CD14-positive monocyte (primary cell): ENCODE measurements around the gene IL3RA. TPM values are rescaled to one million over a fixed set of nuclear protein-coding genes. Genes with fewer than 3 reads are reported as not detected.

ENCODE experiments used
- DNase-seq, 3 donors: peaks; one replicate each; pipeline ENCODE4 v3.0.0-alpha.2; 2011 to 2022
- H2AFZ ChIP-seq: 2 replicates; pipeline ENCODE4 v1.6.0; 2012; ENCODE audit warnings: mild to moderate bottlenecking, low read depth, low read length, inconsistent platforms; ENCODE audit not compliant: insufficient read depth, poor library complexity, severe bottlenecking
- H3K27ac ChIP-seq, 2 donors: 1 replicate in 1 of 2; 2 replicates in 1 of 2; pipeline ENCODE4 v1.5.1; 2012 to 2013; ENCODE audit warnings: low read length in 2 of 2, control low read depth in 1 of 2, inconsistent platforms in 1 of 2, low read depth in 1 of 2, mild to moderate bottlenecking in 1 of 2
- H3K27me3 ChIP-seq, 2 donors: one replicate each; pipeline versions ENCODE4 v1.6.0 to v1.6.1; 2011 to 2013; ENCODE audit warnings: low read length in 2 of 2; ENCODE audit not compliant: control insufficient read depth in 2 of 2, insufficient read depth in 2 of 2
- H3K36me3 ChIP-seq, 2 donors: replicated peaks in 1 of 2; 1 replicate in 1 of 2; 2 replicates in 1 of 2; pipeline versions ENCODE4 v1.5.1 to v1.6.1; 2012 to 2013; ENCODE audit warnings: low read length in 2 of 2, control low read depth in 1 of 2, inconsistent platforms in 1 of 2, mild to moderate bottlenecking in 1 of 2; ENCODE audit not compliant: insufficient read depth in 2 of 2, control insufficient read depth in 1 of 2
- H3K4me1 ChIP-seq, 2 donors: 1 replicate in 1 of 2; 2 replicates in 1 of 2; pipeline versions ENCODE4 v1.5.1 to v1.6.1; 2012 to 2013; ENCODE audit warnings: low read length in 2 of 2, control low read depth in 1 of 2, inconsistent platforms in 1 of 2, mild to moderate bottlenecking in 1 of 2, moderate library complexity in 1 of 2; ENCODE audit not compliant: insufficient read depth in 2 of 2, control insufficient read depth in 1 of 2
- H3K4me2 ChIP-seq: replicated peaks from 2 replicates; pipeline ENCODE3; 2012; ENCODE audit warnings: low read length, moderate library complexity, mild to moderate bottlenecking; ENCODE audit not compliant: poor library complexity, severe bottlenecking; ENCODE audit errors: extremely low read depth
- H3K4me3 ChIP-seq, 3 experiments: fragments of 200-600 bp in 1 of 3; sonication (generic) in 1 of 3; replicated peaks in 1 of 3; 1 replicate in 2 of 3; 2 replicates in 1 of 3; pipeline ENCODE4 v1.5.1; 2011 to 2013; ENCODE audit warnings: low read length in 3 of 3, mild to moderate bottlenecking in 3 of 3, control low read depth in 2 of 3, low read depth in 2 of 3, inconsistent platforms in 1 of 3, moderate library complexity in 1 of 3
- H3K79me2 ChIP-seq: 2 replicates; pipeline ENCODE4 v1.6.0; 2012; ENCODE audit warnings: mild to moderate bottlenecking, control low read depth, inconsistent platforms, low read length, moderate library complexity; ENCODE audit not compliant: insufficient read depth
- H3K9ac ChIP-seq: 2 replicates; pipeline ENCODE4 v1.6.0; 2017; ENCODE audit warnings: low read length, mild to moderate bottlenecking; ENCODE audit not compliant: insufficient read depth, poor library complexity, severe bottlenecking
- H3K9me3 ChIP-seq, 2 donors: replicated peaks in 1 of 2; 1 replicate in 1 of 2; 2 replicates in 1 of 2; pipeline versions ENCODE4 v1.5.1 to v1.6.1; 2012 to 2013; ENCODE audit warnings: low read length in 2 of 2, control low read depth in 1 of 2; ENCODE audit not compliant: control insufficient read depth in 1 of 2, insufficient read depth in 1 of 2
- H4K20me1 ChIP-seq: 2 replicates; pipeline ENCODE4 v1.6.0; 2012; ENCODE audit warnings: mild to moderate bottlenecking, low read length, control low read depth, moderate library complexity; ENCODE audit not compliant: insufficient read depth
- H3K27ac Mint-ChIP-seq, 7 donors: one replicate each; pipeline ENCODE4 v1.8.0; 2020; ENCODE audit warnings: mild to moderate bottlenecking in 7 of 7, mixed read lengths in 7 of 7, moderate library complexity in 6 of 7, inconsistent platforms in 2 of 7
- H3K27me3 Mint-ChIP-seq, 3 donors: one replicate each; pipeline ENCODE4 v1.8.0; 2021 to 2022; ENCODE audit warnings: low read depth in 3 of 3, mild to moderate bottlenecking in 3 of 3, mixed read lengths in 3 of 3, moderate library complexity in 3 of 3, inconsistent platforms in 1 of 3
- H3K36me3 Mint-ChIP-seq, 2 donors: one replicate each; pipeline ENCODE4 v1.8.0; 2020; ENCODE audit warnings: mixed read lengths in 2 of 2, inconsistent platforms in 1 of 2, mild to moderate bottlenecking in 1 of 2
- H3K4me1 Mint-ChIP-seq: one replicate; pipeline ENCODE4 v1.8.0; 2020; ENCODE audit warnings: mild to moderate bottlenecking, mixed read lengths
- H3K4me3 Mint-ChIP-seq, 2 donors: one replicate each; pipeline ENCODE4 v1.8.0; 2020; ENCODE audit warnings: mild to moderate bottlenecking in 2 of 2, mixed read lengths in 2 of 2, moderate library complexity in 1 of 2
- H3K9me3 Mint-ChIP-seq, 7 donors: one replicate each; pipeline ENCODE4 v1.8.0; 2020 to 2022; ENCODE audit warnings: mixed read lengths in 7 of 7, mild to moderate bottlenecking in 6 of 7, moderate library complexity in 6 of 7, inconsistent platforms in 2 of 7
- CTCF ChIP-seq: fragments of 200-600 bp; IDR thresholded peaks from one replicate; pipeline ENCODE4 v1.8.0; 2022; ENCODE audit warnings: antibody characterized with exemption, mild to moderate bottlenecking
- WGBS: methylation state at CpG from one replicate; pipeline ENCODE4 v1.1.5; 2013; ENCODE audit warnings: missing lambda C conversion rate; ENCODE audit not compliant: insufficient coverage; 5-methylcytosine and 5-hydroxymethylcytosine counted together
- intact Hi-C, 2 donors: fragments of 100-400 bp; cut with micrococcal nuclease; formaldehyde crosslinking; loops; one replicate each; pipeline versions ENCODE4 v1.15.0 to v1.15.1; 2023
- polyA plus RNA-seq, 3 donors: library from polyadenylated mRNA; depleted of rRNA in 1 of 3; unstranded in 2 of 3; stranded (reverse) in 1 of 3; fragments of 300-500 nt in 2 of 3; fragments of >200 nt in 1 of 3; fragmentation: Illumina TruSeq in 2 of 3; gene quantifications; 1 replicate in 2 of 3; 2 replicates in 1 of 3; pipeline ENCODE4 v1.2.3, GENCODE V29; 2012 to 2021

Gene IL3RA
- polyA plus RNA-seq, 3 donors = 2.9 to 12.0 (median 4.4) TPM

GRCh38 chrX:1306909-1307625 is 29.5 kb upstream of the IL3RA start:
- no peaks in the 10 kb centered on the region for H3K79me2 ChIP-seq
- Mint-ChIP-seq H3K36me3 (peaks cover 78 to 94% of the 10 kb centered on the region in 2 donors), H3K9me3 (peaks cover 17 to 23% (median 18%) of the 10 kb centered on the region in 7 donors), H3K27ac (peak overlapping the region; percentile 5 to 90 (median 76)), H3K27me3 (peaks cover 0 to 5% (median 0%) of the 10 kb centered on the region in 3 donors), H3K4me1 (no peaks in the 10 kb centered on the region), H3K4me3 (no peak overlapping the region)
- no peak for DNase-seq
- H3K4me3 ChIP-seq = no peak overlapping the region
- peaks cover 4 to 9% of the 10 kb centered on the region in 2 donors for H3K9me3 ChIP-seq
- intact Hi-C loops = loop anchor here in 1 of 2 donors (5.0 kb wide), 1 partner anchor 35 kb away; no protein-coding TSS in a partner anchor
- no peak overlapping the region for H3K4me2 ChIP-seq
- H4K20me1 ChIP-seq = peaks cover 52% of the 10 kb centered on the region
- WGBS = 90% methylated on average over 8 of the region's 15 CpGs
- H3K36me3 ChIP-seq = peaks cover 78 to 90% of the 10 kb centered on the region in 2 donors
- no peaks in the 10 kb centered on the region for H3K4me1 ChIP-seq
- H3K27me3 ChIP-seq = no peaks in the 10 kb centered on the region
- H3K27ac ChIP-seq = peak overlapping the region in 1 of 2 donors; percentile 27
- H3K9ac ChIP-seq = no peak overlapping the region
- TF ChIP-seq CTCF = no peak
- no peak overlapping the region for H2AFZ ChIP-seq

GRCh38 chrX:1307626-1308340 is 28.8 kb upstream of the IL3RA start:
- 82% methylated on average over 10 of the region's 10 CpGs for WGBS
- H3K36me3 ChIP-seq = peaks cover 81 to 94% of the 10 kb centered on the region in 2 donors
- peaks cover 6% of the 10 kb centered on the region for H3K4me1 Mint-ChIP-seq
- H2AFZ ChIP-seq = no peak overlapping the region
- intact Hi-C loops = loop anchor here in 1 of 2 donors (5.0 kb wide), 1 partner anchor 35 kb away; no protein-coding TSS in a partner anchor
- peaks cover 4 to 9% of the 10 kb centered on the region in 2 donors for H3K9me3 ChIP-seq
- H3K27ac Mint-ChIP-seq = peak overlapping the region in 6 of 7 donors; percentile 40 to 73 (median 59)
- H3K4me2 ChIP-seq = no peak overlapping the region
- no peaks in the 10 kb centered on the region for H3K4me1 ChIP-seq
- H3K36me3 Mint-ChIP-seq = peaks cover 83 to 96% of the 10 kb centered on the region in 2 donors
- TF ChIP-seq CTCF = no peak
- no peaks in the 10 kb centered on the region for H3K79me2 ChIP-seq
- DNase-seq = no peak
- H3K9me3 Mint-ChIP-seq = peaks cover 17 to 23% (median 18%) of the 10 kb centered on the region in 7 donors
- peak overlapping the region; percentile 6 to 41 for H3K27ac ChIP-seq
- peaks cover 0 to 5% (median 0%) of the 10 kb centered on the region in 3 donors for H3K27me3 Mint-ChIP-seq
- H4K20me1 ChIP-seq = peaks cover 49% of the 10 kb centered on the region
- no peak overlapping the region for H3K4me3 ChIP-seq
- no peaks in the 10 kb centered on the region for H3K27me3 ChIP-seq
- no peak overlapping the region for H3K4me3 Mint-ChIP-seq
- H3K9ac ChIP-seq = no peak overlapping the region
